ENCODE measurements around the gene SRSF3.
"Not testable (repeated sequence)": the region's sequence is repeated elsewhere in the genome, so short reads cannot be mapped to it uniquely, and the experiment has no call there.

- not testable (repeated sequence) for TF ChIP-seq POLR2A, CTCF (IDR thresholded peaks at IDR 0.05)
Measured at GRCh38 chr6:36589025-36589400, 5.1 kb upstream of the SRSF3 start.

All from testis (tissue), 2 donors.